GM19035 (cell line): ENCODE measurements around the gene SAFB2.

ENCODE experiments used
- ATAC-seq: cut with Tn5 transposase; IDR thresholded peaks from one replicate; pipeline ENCODE4 v1.9.1; 2021; ENCODE audit not compliant: unreplicated experiment

Gene SAFB2

DNA sequence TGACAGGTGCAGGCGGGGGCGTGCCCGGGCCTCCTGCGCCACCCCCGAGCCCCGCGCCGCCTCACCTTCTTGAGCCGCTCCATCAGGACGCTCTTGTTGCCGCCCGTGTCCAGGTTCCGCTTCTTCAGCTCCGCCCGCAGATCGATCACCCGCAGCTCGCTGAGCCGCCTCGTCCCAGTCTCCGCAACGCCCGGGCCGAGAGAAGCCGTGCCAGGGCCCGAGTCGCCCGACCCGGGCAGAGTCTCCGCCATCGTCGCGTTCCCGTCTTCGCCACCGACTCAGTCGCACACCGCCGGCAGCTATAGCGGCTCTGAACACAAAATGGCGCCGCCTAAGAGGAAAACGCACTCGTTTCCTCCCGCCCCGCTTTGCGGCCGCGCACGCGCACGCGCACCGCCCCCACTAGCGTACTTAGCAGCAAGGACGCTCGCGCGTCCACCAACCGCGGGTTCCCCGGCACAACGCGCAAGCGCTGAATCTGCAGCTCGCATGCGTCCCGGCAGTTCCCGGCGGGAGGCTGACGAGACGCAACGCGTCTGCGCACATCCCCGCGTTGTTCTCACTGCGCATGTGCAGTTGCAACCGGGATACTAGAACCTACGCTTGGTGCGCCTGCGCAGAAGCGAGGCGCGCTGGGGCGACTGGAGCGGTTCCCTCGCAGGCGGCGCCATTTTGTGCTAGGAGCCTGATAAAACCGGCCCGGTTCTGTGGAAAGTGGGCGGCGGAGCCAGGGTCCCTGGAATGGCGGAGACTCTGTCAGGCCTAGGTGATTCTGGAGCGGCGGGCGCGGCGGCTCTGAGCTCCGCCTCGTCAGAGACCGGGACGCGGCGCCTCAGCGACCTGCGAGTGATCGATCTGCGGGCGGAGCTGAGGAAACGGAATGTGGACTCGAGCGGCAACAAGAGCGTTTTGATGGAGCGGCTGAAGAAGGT lies at the start of gene SAFB2, which contains the start of gene SAFB:
TSS of gene SAFB2 (minus strand) at position 312 of the 932 bp plus-strand sequence. CDS start at position 251, 61 bp downstream.
TSS of gene SAFB (plus strand) at position 619 of the 932 bp plus-strand sequence. CDS start at position 742, 123 bp downstream.
- ATAC-seq, result peak; percentile 82

DNA sequence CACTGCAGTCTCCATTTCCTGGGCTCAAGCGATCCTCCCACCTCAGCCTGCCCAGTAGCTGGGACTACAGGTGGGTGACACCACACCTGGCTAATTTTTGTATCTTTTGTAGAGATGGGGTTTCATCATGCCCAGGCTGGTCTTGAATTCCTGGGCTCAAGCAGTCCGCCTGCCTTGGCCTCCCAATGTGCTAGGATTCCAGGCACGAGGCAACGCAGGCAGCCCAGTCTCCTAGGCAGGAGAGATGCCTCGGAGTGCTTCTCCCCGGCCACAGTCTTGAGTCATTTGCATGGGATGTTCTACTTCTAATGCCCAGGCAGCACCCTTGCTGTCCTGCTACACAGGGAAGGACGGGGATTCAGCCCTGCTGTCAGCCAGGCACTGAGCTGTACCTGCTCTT lies 49.0 kb upstream of the SAFB2 start:
- ATAC-seq, result no peak

DNA sequence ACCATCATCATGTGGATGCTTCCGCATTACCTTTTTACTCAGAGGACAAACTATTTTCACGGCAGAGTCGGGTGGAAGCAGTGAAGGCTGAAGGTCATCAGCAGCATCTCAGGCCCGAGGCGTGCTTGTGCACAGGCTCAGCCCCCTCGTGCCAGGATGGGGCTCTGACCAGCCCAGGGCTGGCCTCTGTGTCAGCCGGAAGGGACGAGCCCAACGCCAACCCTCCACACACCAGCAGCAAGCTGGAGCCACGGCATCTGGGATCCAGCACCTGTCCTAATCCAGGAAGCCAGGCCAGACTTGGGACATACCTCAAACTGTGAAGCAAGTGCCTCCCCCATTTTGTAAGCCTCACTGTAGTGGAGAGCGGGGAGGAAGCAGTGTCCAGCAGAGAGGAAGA lies 46.6 kb upstream of the SAFB2 start:
- ATAC-seq, result no peak

DNA sequence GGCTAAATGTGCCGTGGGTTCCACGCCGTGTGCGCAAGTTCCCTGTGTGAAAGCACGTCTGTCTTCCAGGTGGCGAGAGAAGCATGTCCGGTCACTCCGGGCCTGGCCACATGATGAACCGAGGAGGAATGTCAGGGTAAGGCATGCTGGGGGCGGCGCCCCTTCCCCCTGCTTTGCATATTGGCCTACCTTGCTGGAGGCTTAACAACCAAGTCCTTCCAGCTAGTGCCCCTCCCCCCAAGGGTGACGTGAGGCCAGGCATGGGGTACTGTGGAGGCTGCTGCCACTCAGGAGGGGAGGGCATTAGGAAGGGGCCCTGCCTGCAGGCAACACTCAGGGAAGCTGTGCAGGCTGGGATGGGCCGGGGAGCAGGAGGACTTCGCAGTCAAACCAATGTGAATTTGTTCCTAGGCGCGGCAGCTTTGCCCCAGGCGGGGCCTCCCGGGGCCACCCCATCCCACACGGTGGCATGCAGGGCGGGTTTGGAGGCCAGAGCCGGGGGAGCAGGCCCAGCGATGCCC lies 45.2 kb upstream of the SAFB2 start:
- no peak for ATAC-seq

DNA sequence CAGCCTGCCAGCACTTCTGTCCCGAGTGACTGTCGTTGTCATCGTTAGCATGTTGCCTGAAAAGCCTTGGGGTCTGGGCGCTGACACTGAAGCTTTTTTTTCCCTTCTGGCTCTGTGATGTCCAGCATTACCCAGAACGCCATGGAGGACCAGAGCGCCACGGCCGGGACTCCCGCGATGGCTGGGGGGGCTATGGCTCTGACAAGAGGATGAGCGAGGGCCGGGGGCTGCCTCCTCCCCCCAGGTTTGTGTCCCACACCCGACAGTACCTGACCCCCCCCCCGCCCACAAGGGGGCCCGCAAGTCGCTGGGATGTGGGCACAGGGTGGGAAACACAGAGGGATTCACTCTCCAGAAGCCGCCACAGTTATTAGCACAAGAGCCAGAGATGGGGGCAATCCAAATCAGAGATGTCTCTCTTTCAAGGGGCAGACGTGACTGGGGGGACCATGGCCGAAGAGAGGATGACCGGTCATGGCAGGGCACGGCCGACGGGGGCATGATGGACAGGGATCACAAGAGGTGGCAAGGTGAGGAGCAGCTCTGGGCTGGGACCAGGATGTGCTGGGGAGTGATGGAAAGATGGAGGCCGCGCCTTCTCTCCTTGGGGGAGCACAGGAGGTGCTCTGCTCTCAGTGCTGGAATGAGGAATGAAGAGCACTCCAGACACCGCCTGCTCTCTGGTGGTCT lies 44.5 kb upstream of the SAFB2 start:
- ATAC-seq, result no peak

DNA sequence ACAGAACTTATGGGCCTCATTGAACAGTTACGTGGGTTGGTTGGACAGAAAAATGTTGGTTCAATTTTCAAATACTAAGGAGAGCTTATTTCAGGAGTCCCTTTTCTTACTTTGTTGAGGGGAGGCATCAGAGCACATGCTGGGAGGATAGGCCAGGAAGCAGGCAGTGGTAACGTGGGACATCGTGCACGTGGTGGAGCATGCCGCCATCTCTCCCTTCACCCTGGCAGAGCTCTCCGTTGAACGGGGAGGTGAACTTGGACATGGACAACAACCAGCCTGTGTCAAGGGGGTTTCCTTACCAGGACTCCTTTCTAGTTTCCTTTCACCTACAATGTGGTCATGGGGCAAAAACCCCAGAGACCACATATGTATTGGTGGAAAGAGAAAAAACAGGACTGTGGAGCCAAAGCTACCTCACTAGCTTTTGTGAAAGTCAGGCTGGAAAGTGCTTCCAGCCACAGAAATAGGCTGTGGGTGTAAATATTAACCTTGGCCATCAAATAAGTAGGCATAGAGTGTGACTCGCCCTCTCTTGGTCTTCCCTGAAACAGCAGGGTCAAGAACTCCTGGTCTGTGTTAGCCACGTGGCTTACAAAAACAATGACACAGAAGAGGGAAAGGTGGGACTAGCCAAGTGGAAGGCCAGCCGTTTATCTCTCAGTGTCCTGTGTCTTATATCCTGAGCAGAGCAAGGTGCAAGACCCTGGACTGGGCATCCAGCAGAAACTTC lies 43.4 kb upstream of the SAFB2 start:
- ATAC-seq, result no peak

DNA sequence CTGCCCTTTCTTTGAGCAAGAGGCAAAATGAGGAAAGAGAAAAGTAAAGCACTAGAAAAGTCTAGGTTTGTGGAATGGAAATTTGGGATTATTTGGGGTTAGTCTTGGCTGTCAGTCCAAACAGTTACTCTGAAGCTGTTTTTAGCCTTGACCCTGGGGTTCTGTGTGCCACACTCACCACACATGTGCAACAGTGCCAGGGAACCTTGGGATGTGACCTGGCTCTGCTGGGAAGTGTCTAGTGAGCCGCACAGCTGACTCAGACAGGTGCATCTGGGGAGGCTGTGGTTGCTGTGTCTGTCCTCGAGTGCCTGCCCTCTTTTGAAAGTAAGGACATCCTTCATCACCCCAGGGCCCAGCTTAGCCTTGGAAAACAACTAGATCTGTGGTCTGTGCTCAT lies 41.9 kb upstream of the SAFB2 start:
- ATAC-seq, result no peak

DNA sequence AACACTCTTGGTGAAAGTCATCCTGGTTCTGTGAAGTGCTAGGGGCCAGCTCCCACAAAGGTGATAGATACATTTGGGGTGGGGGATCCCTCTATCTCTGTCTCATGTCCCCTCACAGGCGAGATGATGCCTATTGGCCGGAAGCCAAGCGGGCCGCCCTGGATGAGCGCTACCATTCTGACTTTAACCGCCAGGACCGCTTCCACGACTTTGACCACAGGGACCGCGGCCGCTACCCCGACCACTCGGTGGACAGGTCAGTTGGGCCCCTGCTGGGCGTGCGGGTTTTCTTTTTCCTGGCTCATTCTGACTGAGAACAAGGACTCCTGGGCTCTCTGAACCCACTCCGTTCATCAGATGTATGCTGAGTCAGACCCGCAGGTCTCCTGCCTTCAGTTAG lies 41.3 kb upstream of the SAFB2 start:
- ATAC-seq, result no peak

DNA sequence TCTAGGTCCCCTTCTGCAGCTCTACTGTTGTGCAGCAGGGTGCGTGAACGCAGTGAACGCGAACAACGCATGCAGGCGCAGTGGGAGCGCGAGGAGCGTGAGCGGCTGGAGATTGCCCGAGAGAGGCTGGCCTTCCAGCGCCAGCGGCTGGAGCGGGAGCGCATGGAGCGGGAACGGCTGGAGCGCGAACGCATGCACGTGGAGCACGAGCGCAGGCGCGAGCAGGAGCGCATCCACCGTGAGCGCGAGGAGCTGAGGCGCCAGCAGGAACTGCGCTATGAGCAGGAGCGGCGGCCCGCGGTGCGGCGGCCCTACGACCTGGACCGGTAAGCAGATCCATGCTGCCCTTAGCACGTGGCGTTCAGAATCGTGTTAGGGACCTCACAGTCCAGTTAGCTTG lies 38.9 kb upstream of the SAFB2 start:
- no peak for ATAC-seq

DNA sequence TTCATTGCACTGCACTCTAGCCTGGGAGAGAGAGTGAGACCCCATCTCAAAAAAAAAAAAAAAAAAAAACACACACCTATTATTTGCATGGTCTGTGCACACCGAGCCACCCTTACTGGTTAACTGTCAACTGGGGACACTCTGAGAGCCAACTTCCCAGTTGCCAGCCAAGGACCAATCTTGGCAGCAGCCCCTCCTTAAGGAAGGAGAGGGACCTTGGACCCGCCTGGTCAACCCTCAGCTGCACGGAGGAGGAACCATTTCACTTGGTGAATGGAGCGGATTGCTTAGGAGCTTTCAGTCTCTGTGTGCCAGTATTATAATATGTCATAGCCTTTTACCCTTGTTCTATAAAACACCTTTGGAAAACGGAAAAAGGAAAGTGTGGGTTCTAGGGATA lies 32.8 kb upstream of the SAFB2 start:
- ATAC-seq, result no peak

DNA sequence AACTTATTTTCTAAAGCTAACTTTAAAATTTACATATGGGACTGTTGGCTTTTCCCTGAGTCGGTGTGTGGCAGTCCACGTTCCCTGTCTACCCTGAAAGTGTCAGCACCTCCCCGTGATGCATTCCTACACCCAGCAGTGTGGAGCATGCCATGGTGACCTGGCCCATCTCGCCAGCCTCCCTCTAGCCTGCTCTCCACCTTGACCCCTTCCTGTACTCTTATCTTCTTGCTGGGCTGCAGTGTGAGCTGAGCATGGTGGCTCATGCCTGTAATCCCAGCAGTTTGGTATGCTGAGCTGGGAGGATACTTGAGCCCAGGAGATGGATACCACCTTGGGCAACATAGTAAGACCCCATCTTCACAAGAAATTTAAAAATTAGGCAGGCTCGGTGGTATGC lies 32.4 kb upstream of the SAFB2 start:
- no peak for ATAC-seq

DNA sequence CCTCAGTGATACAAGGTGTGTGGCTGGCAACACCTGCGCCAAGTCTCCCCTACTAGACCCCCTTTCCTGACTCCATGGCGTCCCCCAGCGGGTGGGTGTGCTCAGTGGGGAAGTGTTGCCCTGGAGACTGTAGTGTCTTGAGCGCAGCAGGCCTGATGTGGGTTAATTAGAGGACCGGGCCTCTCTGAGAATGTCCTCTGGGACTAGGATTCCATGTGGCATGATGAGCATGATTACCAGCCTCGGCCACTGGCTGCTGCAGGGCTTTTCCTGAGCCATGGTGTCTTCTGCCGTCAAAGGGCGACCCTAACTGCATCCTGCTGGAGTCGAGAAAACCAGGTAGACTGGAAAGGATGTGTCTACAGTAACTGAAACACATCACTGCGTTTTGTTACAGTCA lies 29.7 kb upstream of the SAFB2 start:
- ATAC-seq, result no peak

DNA sequence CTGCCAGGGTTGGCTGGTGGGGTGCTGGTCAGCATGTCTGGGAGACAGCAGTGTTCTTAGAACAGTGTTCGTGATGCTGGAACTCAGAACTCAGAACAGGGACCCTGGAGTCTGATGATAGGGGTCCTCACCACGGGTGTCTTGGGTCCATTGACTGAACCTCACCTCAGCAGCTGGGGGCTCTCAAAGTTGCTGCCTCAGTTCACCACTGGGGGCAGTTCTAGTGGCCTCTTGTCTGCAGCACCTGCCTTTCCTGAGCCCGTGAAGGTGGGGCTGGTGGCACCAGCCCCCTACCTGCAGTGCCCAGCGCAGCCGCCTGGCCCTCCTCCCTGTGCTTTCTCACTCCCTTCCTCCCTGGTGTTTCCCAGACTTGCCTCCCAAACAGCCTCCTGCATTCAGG lies 28.8 kb upstream of the SAFB2 start:
- ATAC-seq, result no peak

DNA sequence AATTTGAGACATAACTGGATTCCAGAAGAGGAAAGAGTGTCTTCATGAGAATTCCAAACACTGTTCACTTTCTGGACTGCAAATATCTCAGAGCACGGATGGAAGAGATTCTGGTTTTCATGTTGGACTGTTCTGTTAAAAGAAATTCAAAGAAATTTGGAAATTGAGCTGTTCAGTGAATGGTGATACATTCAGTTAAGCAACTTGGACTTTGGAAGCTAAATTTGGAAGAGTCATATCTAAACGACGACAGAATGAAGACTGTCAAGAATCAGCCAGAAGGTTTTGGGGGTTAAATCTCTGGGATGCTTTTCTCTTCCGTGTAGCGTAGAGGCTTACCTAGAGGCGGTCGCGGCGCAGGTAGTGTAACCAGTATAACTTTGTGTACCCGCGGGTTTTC lies 25.9 kb upstream of the SAFB2 start:
- no peak for ATAC-seq

DNA sequence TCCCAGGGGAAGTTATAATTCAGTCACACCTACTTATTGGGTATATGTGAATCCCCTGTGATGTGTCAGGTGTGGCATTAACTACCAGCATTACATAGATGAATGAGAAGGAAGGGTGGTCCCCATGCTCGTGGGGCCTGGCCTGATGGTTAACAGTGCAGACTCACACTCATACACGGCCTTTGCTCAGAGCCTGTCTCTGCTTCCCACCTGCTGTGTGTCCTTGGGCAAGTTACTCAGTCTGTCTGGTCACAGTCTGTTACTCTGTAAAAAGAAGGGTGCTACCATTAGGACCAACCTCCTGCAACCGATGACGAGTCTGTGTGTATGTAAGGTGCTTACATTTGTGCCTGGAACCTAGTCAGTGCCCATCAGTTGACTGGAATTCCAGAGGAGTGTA lies 24.1 kb upstream of the SAFB2 start:
- no peak for ATAC-seq

DNA sequence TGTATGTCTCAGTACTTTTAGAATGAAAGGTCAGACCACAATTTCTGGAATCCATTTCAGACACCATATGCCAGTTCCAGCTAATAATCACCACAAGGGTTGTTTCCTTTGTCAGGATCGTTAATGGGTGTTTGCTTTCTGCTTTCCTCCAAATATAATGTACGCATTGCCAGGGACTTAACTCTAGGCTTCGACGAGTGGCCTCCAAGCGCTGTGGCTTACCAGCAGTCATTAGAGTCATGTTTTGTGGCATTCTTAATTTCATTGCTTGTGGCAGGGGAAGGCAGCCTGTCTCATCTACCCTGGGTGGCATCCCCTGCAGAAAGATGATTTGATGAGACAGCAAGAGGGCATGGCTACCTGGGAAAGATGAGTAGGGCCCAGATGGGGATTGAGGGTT lies 22.8 kb upstream of the SAFB2 start:
- ATAC-seq, result no peak

DNA sequence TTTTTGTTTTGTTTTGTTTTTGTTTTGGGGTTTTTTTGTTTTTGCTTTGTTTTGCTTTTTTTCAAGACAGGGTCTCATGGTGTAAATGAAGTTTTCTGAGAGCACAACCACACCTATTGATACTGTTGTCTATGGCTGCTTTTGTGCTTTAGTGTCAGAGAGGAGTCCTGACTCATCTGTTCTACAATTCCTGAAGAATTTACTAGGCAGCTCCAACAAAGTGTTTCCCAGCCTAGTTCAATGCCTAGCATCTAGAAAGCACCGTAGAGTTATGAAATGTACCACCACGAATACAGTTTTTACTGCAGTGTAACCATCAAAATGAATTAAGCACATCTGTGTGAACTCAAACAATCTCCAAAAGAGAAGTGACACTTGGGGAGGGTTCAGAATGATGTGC lies 21.5 kb upstream of the SAFB2 start:
- no peak for ATAC-seq

DNA sequence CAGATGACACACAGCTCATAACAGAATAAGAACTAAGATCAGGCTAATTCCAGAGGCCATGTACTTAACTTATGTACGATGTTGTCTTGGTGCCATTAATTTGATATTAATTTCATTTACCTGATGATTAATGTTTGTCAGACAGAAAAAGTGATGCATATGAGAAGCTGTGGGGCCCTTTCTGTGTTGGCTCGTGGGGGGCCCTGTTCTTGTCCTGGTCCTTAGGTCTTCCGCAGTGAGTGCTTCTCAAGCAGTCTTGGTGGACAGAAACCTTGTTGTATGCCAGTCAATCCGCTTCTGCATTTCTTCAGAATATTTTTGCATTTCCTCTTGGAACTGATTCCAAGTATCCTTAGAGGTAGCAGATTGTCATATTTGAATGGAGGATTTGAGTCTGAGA lies 20.5 kb upstream of the SAFB2 start:
- no peak for ATAC-seq

DNA sequence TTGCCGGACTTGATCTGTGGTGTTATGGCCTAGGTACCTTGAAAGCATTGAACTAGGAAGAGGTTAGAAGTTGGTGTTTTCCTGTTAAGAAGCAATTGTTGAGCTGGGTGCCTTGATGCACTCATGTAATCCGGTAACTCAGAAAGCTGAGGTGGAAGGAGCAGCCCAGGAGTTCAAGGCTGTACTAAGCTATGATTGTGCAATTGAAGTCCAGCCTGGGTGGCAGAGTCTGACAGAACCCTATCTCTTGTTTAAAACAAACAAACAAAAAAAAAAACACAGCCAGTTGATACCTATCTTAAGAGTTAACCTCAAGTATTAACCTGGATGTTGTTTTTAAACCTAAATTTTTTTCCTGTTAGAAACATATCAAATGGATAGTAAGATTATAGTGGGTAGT lies 19.6 kb upstream of the SAFB2 start:
- no peak for ATAC-seq

DNA sequence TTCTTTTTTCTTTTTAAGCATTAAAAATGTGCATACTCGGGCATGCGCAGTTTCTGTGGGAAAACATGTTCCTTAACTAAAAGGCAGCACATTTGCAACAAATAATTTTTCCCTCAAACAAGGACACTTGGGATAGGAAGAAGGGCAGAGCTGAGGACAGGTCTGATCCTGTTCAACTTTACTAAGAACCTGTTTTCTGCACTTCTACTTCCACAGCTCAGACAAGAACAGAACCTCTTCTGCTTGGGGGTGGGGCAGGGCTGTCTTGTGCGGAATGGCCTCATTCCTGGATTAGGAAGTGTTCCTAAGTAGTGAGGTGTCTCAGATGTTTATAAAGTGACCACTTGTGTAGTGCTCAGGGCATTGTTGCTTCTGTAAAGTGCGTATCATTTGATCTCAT lies 18.6 kb upstream of the SAFB2 start:
- no peak for ATAC-seq

DNA sequence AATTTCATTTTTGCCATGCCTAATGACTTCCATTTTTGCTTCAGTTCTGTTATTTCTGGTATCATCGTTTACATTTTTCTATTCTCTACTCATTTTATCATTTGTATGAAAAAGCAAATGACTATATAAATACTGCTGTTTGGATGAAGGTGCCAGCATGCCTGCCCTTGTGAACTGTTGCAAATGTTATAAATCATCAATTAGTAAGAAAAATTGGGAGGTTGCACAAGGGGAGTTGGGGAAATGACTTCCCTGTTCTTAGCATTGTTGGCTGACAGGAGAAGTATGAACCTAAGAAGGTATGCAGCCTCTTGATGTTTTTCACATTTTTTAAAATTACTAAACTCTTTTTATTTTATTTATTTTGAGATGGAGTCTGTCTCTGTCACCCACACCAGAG lies 15.4 kb upstream of the SAFB2 start:
- no peak for ATAC-seq
